Panc1 (cell line): Measurements from ENCODE around the gene CENPS. TPM values are rescaled to one million over a fixed set of nuclear protein-coding genes. Genes with fewer than 3 reads are reported as not detected.

Experiments
- ATAC-seq: fragments of 200-7000 bp; cut with Tn5 transposase; 2 replicates; pipeline ENCODE4 v1.9.1; 2020; ENCODE audit warnings: mild to moderate bottlenecking, moderate library complexity
- BruUV-seq: library from RNA; stranded (reverse); fragments of 400-500 nt; replicated peaks from 2 replicates; lab custom pipeline; 2021; lab: Mats Ljungman, UMichigan
- CTCF ChIA-PET: fragments of 300-600 bp; sonication (Branson Sonifier 250); formaldehyde crosslinking; loops from one replicate; lab custom pipeline; 2022; ENCODE audit warnings: antibody characterized with exemption; lab: Charles Lee
- POLR2A ChIA-PET: fragments of 300-600 bp; sonication (Branson Sonifier 250); formaldehyde crosslinking; loops from one replicate; lab custom pipeline; 2022; ENCODE audit warnings: antibody characterized with exemption; lab: Charles Lee
- DNase-seq: peaks from one replicate; pipeline ENCODE4 v3.0.0-alpha.2; 2010; ENCODE audit warnings: low read depth, low spot score
- H3K27ac ChIP-seq: 2 replicates; pipeline ENCODE4 v1.5.1; 2011; ENCODE audit warnings: mild to moderate bottlenecking, low read length, inconsistent platforms
- H3K27me3 ChIP-seq: fragments of 200-500 bp; sonication (Bioruptor generic); 2 replicates; pipeline ENCODE4 v1.6.0; 2014; ENCODE audit warnings: low read length, inconsistent platforms; ENCODE audit not compliant: control insufficient read depth, insufficient read depth
- H3K36me3 ChIP-seq: fragments of 200-500 bp; sonication (Bioruptor generic); 2 replicates; pipeline ENCODE4 v1.5.1; 2014; ENCODE audit warnings: inconsistent platforms, mild to moderate bottlenecking, low read length, moderate library complexity; ENCODE audit not compliant: control insufficient read depth, insufficient read depth
- H3K4me1 ChIP-seq: 2 replicates; pipeline ENCODE4 v1.5.1; 2011; ENCODE audit warnings: inconsistent platforms, mild to moderate bottlenecking, low read length, moderate library complexity; ENCODE audit not compliant: control insufficient read depth, insufficient read depth
- H3K4me3 ChIP-seq, 2 experiments: 2 replicates each; pipeline ENCODE4 v1.5.1; 2011 to 2012; ENCODE audit warnings: low read depth in 2 of 2, low read length in 2 of 2, mild to moderate bottlenecking in 2 of 2, inconsistent platforms in 1 of 2, moderate library complexity in 1 of 2
- H3K9me3 ChIP-seq: fragments of 200-500 bp; sonication (Bioruptor generic); 2 replicates; pipeline ENCODE4 v1.5.1; 2014; ENCODE audit warnings: low read depth, mild to moderate bottlenecking, inconsistent platforms, low read length, moderate library complexity; ENCODE audit not compliant: control insufficient read depth, insufficient read depth
- POLR2AphosphoS5 ChIP-seq: IDR thresholded peaks from 2 replicates; pipeline ENCODE4 v1.6.1; 2012; ENCODE audit warnings: mild to moderate bottlenecking, low read depth, low read length, moderate library complexity
- SIN3A ChIP-seq: IDR thresholded peaks from 2 replicates; pipeline ENCODE4 v1.6.1; 2012; ENCODE audit warnings: low read depth, mild to moderate bottlenecking, low read length, moderate library complexity, borderline replicate concordance; ENCODE audit not compliant: insufficient read depth
- TCF7L2 ChIP-seq: IDR thresholded peaks from 2 replicates; pipeline ENCODE4 v1.6.1; 2011; ENCODE audit warnings: mild to moderate bottlenecking, low read depth, low read length, inconsistent platforms
- in situ Hi-C: cut with HindIII; loops from 2 replicates; pipeline ENCODE4 v1.10.0; 2016; ENCODE audit warnings: low sequenced_read_pairs, low pct_unique_long_range_greater_than_20kb
- intact Hi-C: fragments of 100-400 bp; cut with micrococcal nuclease; formaldehyde crosslinking; loops from one replicate; pipeline ENCODE4 v1.10.0; 2022; ENCODE audit not compliant: unreplicated experiment
- total RNA-seq: library from RNA; stranded (reverse); gene quantifications from one replicate; pipeline ENCODE4 v1.2.1, GENCODE V29; 2021; ENCODE audit not compliant: unreplicated experiment
- TF ChIP-seq, protein P1 (sequence below), 2 experiments: IDR thresholded peaks; 2 replicates each; pipeline ENCODE4 v1.6.1; 2011 to 2012; ENCODE audit warnings: low read depth in 2 of 2, control low read depth in 1 of 2, low read length in 1 of 2, mild to moderate bottlenecking in 1 of 2, moderate library complexity in 1 of 2; ENCODE audit not compliant: insufficient read depth in 1 of 2
- TF ChIP-seq, protein P2 (sequence below): fragments of 450-650 bp; IDR thresholded peaks from 2 replicates; pipeline ENCODE4 v1.5.1; 2017; ENCODE audit warnings: mild to moderate bottlenecking

Gene CENPS
- total RNA-seq, 1 experiment from 2014 or later: 40.8 TPM

DNA sequence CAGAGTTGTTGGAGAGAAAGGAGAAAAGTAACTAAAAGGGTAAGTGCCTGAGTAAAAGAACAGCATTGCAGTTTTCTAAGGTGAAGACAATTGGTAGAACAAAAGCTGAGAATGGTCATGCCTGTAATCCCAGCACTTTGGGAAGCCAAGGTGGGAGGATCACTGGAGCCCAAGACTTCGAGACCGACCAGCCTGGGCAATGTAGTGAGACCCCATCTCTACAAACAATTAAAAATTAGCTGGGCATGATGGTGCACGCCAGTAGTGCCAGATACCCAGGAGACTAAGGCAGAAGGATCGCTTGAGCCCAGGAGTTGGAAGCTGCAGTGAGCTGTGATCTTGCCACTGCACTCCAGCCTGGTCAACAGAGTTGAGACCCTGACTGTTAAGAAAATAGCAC, 46.6 kb upstream of the CENPS start:
- TF ChIP-seq, protein P1, sequence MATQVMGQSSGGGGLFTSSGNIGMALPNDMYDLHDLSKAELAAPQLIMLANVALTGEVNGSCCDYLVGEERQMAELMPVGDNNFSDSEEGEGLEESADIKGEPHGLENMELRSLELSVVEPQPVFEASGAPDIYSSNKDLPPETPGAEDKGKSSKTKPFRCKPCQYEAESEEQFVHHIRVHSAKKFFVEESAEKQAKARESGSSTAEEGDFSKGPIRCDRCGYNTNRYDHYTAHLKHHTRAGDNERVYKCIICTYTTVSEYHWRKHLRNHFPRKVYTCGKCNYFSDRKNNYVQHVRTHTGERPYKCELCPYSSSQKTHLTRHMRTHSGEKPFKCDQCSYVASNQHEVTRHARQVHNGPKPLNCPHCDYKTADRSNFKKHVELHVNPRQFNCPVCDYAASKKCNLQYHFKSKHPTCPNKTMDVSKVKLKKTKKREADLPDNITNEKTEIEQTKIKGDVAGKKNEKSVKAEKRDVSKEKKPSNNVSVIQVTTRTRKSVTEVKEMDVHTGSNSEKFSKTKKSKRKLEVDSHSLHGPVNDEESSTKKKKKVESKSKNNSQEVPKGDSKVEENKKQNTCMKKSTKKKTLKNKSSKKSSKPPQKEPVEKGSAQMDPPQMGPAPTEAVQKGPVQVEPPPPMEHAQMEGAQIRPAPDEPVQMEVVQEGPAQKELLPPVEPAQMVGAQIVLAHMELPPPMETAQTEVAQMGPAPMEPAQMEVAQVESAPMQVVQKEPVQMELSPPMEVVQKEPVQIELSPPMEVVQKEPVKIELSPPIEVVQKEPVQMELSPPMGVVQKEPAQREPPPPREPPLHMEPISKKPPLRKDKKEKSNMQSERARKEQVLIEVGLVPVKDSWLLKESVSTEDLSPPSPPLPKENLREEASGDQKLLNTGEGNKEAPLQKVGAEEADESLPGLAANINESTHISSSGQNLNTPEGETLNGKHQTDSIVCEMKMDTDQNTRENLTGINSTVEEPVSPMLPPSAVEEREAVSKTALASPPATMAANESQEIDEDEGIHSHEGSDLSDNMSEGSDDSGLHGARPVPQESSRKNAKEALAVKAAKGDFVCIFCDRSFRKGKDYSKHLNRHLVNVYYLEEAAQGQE (IDR thresholded peaks at IDR 0.05; ENCODE audit: insufficient read depth in 1 of 2, low read depth in 2 of 2, low read length in 1 of 2): no peak
- ATAC-seq (no peak), DNase-seq (no peak)
- no TSS peak for BruUV-seq
- Histone ChIP-seq H3K9me3 (no peaks in the 10 kb centered on the region), H3K36me3 (no peaks in the 10 kb centered on the region; the same call in 1 of the 2 replicates), H3K4me3 (no peak overlapping the region), H3K27ac (no peak overlapping the region), H3K4me1 (peaks cover 5% of the 10 kb centered on the region), H3K27me3 (no peaks in the 10 kb centered on the region)
- in situ Hi-C loops (no loop called here), intact Hi-C loops (no loop called here)
- CTCF ChIA-PET: no interaction called here
- POLR2A ChIA-PET: no interaction called here

GRCh38 chr1:10384219-10384618, 46.0 kb upstream of the CENPS start:
- Histone ChIP-seq H3K27me3 (no peaks in the 10 kb centered on the region), H3K9me3 (no peaks in the 10 kb centered on the region), H3K4me1 (peaks cover 5% of the 10 kb centered on the region), H3K27ac (no peak overlapping the region), H3K36me3 (no peaks in the 10 kb centered on the region; the same call in 1 of the 2 replicates), H3K4me3 (no peak overlapping the region)
- ATAC-seq (no peak), DNase-seq (no peak)
- CTCF ChIA-PET: no interaction called here
- POLR2A ChIA-PET: no interaction called here
- intact Hi-C loops (no loop called here), in situ Hi-C loops (no loop called here)
- BruUV-seq: no TSS peak
- TF ChIP-seq SIN3A: no peak
- TF ChIP-seq, protein P1 (IDR thresholded peaks at IDR 0.05; ENCODE audit: insufficient read depth in 1 of 2, low read depth in 2 of 2, low read length in 1 of 2): no peak

- no peak for ATAC-seq
- in situ Hi-C loops (no loop called here), intact Hi-C loops (no loop called here)
- no peaks in the 10 kb centered on the region for H3K36me3 ChIP-seq
- no peaks in the 10 kb centered on the region for H3K27me3 ChIP-seq
- H3K4me1 ChIP-seq: peaks cover 5% of the 10 kb centered on the region
- BruUV-seq: no TSS peak
- H3K27ac ChIP-seq: no peak overlapping the region
- no peaks in the 10 kb centered on the region for H3K9me3 ChIP-seq
- TF ChIP-seq TCF7L2 (no peak), SIN3A (no peak), POLR2AphosphoS5 (no peak)
- TF ChIP-seq, protein P1 (IDR thresholded peaks at IDR 0.05; ENCODE audit: insufficient read depth in 1 of 2, low read depth in 2 of 2, low read length in 1 of 2): no peak
- TF ChIP-seq, protein P2, sequence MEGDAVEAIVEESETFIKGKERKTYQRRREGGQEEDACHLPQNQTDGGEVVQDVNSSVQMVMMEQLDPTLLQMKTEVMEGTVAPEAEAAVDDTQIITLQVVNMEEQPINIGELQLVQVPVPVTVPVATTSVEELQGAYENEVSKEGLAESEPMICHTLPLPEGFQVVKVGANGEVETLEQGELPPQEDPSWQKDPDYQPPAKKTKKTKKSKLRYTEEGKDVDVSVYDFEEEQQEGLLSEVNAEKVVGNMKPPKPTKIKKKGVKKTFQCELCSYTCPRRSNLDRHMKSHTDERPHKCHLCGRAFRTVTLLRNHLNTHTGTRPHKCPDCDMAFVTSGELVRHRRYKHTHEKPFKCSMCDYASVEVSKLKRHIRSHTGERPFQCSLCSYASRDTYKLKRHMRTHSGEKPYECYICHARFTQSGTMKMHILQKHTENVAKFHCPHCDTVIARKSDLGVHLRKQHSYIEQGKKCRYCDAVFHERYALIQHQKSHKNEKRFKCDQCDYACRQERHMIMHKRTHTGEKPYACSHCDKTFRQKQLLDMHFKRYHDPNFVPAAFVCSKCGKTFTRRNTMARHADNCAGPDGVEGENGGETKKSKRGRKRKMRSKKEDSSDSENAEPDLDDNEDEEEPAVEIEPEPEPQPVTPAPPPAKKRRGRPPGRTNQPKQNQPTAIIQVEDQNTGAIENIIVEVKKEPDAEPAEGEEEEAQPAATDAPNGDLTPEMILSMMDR: no peak
- no peak for DNase-seq
- H3K4me3 ChIP-seq: no peak overlapping the region
- CTCF ChIA-PET: interaction anchor here (0.9 kb wide), 1 partner anchor 108 kb away, joined by 5 read pairs; no protein-coding TSS in a partner anchor
- POLR2A ChIA-PET: interaction anchor here (0.6 kb wide), 1 partner anchor 301 kb away, joined by 5 read pairs; no protein-coding TSS in a partner anchor
Measured at GRCh38 chr1:10386761-10387676, 43.2 kb upstream of the CENPS start.
